ENCODE measurements around the gene TMEM174.

- no peak for TF ChIP-seq POLR2A (IDR thresholded peaks at IDR 0.05)
- no peak for TF ChIP-seq CTCF (IDR thresholded peaks at IDR 0.05)
- TF ChIP-seq POLR2AphosphoS5 (IDR thresholded peaks at IDR 0.05; ENCODE audit: insufficient read depth in 1 of 2, low read depth in 1 of 2), result no peak
These were observed 41.1 kb upstream of the TMEM174 start for GRCh38 chr5:73131711-73132425.

Data from vagina (tissue), 2 donors.